SK-N-SH (cell line): ENCODE data around the gene NUP35. TPM values are rescaled to one million over a fixed set of nuclear protein-coding genes. Genes with fewer than 3 reads are reported as not detected.

Source experiments
- CTCF ChIA-PET: fragments of 300-600, 350-600 bp; formaldehyde crosslinking; extraction: SDS; loops from one replicate; lab custom pipeline; 2021; lab: Yijun Ruan, JAX
- POLR2A ChIA-PET: fragments of 350-600 bp; sonication (Branson Sonifier 250); formaldehyde crosslinking; extraction: SDS; loops from one replicate; lab custom pipeline; 2020; ENCODE audit warnings: antibody characterized with exemption, inconsistent platforms; lab: Yijun Ruan, JAX
- DNase-seq: peaks from one replicate; pipeline ENCODE4 v3.0.0; 2012
- H2AFZ ChIP-seq: fragments of 200-600 bp; sonication (generic); 2 replicates; pipeline ENCODE4 v1.8.1; 2016; ENCODE audit warnings: antibody characterized with exemption, mild to moderate bottlenecking, low read depth
- H3F3A ChIP-seq: fragments of 200-600 bp; sonication (generic); replicated peaks from 2 replicates; pipeline ENCODE3; 2016; ENCODE audit warnings: antibody characterized with exemption, mild to moderate bottlenecking; ENCODE audit not compliant: insufficient read depth
- H3K27ac ChIP-seq, 2 experiments: fragments of 200-500 bp in 1 of 2; fragments of 200-600 bp in 1 of 2; sonication (Bioruptor generic) in 1 of 2; sonication (generic), shearing (Covaris generic) in 1 of 2; 2 replicates each; pipeline versions ENCODE4 v1.5.1 to v1.6.1; 2014 to 2016; ENCODE audit warnings: low read depth in 2 of 2, inconsistent platforms in 1 of 2, low read length in 1 of 2, mild to moderate bottlenecking in 1 of 2, mixed read lengths in 1 of 2
- H3K27me3 ChIP-seq: fragments of 200-600 bp; sonication (generic), shearing (Covaris generic); 2 replicates; pipeline ENCODE4 v1.6.1; 2016; ENCODE audit warnings: mixed run types; ENCODE audit not compliant: insufficient read depth
- H3K36me3 ChIP-seq, 2 experiments: fragments of 200-500 bp in 1 of 2; fragments of 200-600 bp in 1 of 2; sonication (Bioruptor generic) in 1 of 2; sonication (generic) in 1 of 2; replicated peaks in 1 of 2; 2 replicates each; pipeline versions ENCODE3 to v1.5.1; 2014 to 2016; ENCODE audit warnings: low read length in 1 of 2, mild to moderate bottlenecking in 1 of 2; ENCODE audit not compliant: insufficient read depth in 2 of 2, control insufficient read depth in 1 of 2
- H3K4me1 ChIP-seq, 2 experiments: fragments of 200-500 bp in 1 of 2; fragments of 200-600 bp in 1 of 2; sonication (Bioruptor generic) in 1 of 2; sonication (generic), shearing (Covaris generic) in 1 of 2; 2 replicates each; pipeline versions ENCODE4 v1.5.1 to v1.6.1; 2014 to 2016; ENCODE audit warnings: low read depth in 1 of 2, low read length in 1 of 2, mixed run types in 1 of 2; ENCODE audit not compliant: insufficient read depth in 2 of 2, control insufficient read depth in 1 of 2
- H3K4me2 ChIP-seq: fragments of 200-600 bp; sonication (generic), shearing (Covaris generic); 2 replicates; pipeline ENCODE4 v1.6.1; 2017; ENCODE audit warnings: mixed run types
- H3K4me3 ChIP-seq, 2 experiments: fragments of 200-500 bp in 1 of 2; fragments of 200-600 bp in 1 of 2; sonication (Bioruptor generic) in 1 of 2; sonication (generic), shearing (Covaris generic) in 1 of 2; 2 replicates each; pipeline versions ENCODE4 v1.5.1 to v1.8.1; 2014 to 2016; ENCODE audit warnings: low read depth in 2 of 2, inconsistent platforms in 1 of 2, low read length in 1 of 2, mild to moderate bottlenecking in 1 of 2, mixed read lengths in 1 of 2, moderate library complexity in 1 of 2
- H3K79me2 ChIP-seq: fragments of 200-600 bp; sonication (generic); 2 replicates; pipeline ENCODE4 v1.8.1; 2017; ENCODE audit warnings: mild to moderate bottlenecking; ENCODE audit not compliant: insufficient read depth
- H3K9ac ChIP-seq: fragments of 200-600 bp; sonication (generic); 2 replicates; pipeline ENCODE4 v1.6.1; 2017; ENCODE audit warnings: mixed run types
- H3K9me2 ChIP-seq: fragments of 200-600 bp; sonication (generic); 2 replicates; pipeline ENCODE4 v1.6.1; 2017; ENCODE audit warnings: mixed run types
- H3K9me3 ChIP-seq: fragments of 200-600 bp; sonication (generic); 2 replicates; pipeline ENCODE4 v1.6.1; 2017; ENCODE audit warnings: mixed run types, mild to moderate bottlenecking, moderate library complexity
- H4K20me1 ChIP-seq: fragments of 200-600 bp; sonication (generic); 2 replicates; pipeline ENCODE4 v1.6.1; 2017; ENCODE audit warnings: mild to moderate bottlenecking, mixed run types; ENCODE audit not compliant: insufficient read depth
- EP300 ChIP-seq, 2 experiments: IDR thresholded peaks; 2 replicates each; pipeline versions ENCODE4 v1.4.0 to v1.6.1; 2012; ENCODE audit warnings: borderline replicate concordance in 1 of 2, low read depth in 1 of 2, low read length in 1 of 2
- EZH2phosphoT487 ChIP-seq: fragments of 200-600 bp; sonication (generic); IDR thresholded peaks from 2 replicates; pipeline ENCODE4 v1.6.1; 2017; ENCODE audit warnings: low read depth, mixed run types, mild to moderate bottlenecking, antibody characterized with exemption, moderate library complexity, borderline replicate concordance
- FOXJ3 ChIP-seq: sonication (generic); formaldehyde crosslinking; IDR thresholded peaks from 2 replicates; pipeline ENCODE4 v1.5.1; 2020; ENCODE audit warnings: mild to moderate bottlenecking, missing genetic modification reagents
- FOXM1 ChIP-seq: IDR thresholded peaks from 2 replicates; pipeline ENCODE4 v1.4.0; 2012; ENCODE audit warnings: low read depth, mild to moderate bottlenecking
- JUND ChIP-seq: IDR thresholded peaks from 2 replicates; pipeline ENCODE4 v1.4.0; 2012
- MXI1 ChIP-seq: IDR thresholded peaks from 2 replicates; pipeline ENCODE4 v1.6.1; 2012; ENCODE audit warnings: mild to moderate bottlenecking, low read depth, low read length, improper control_type of control experiment
- NFIC ChIP-seq: IDR thresholded peaks from 2 replicates; pipeline ENCODE4 v1.4.0; 2012; ENCODE audit warnings: borderline replicate concordance
- NRF1 ChIP-seq: IDR thresholded peaks from 2 replicates; pipeline ENCODE4 v1.6.1; 2012; ENCODE audit warnings: low read depth, mild to moderate bottlenecking, low read length
- POLR2AphosphoS5 ChIP-seq: IDR thresholded peaks from 2 replicates; pipeline ENCODE4 v1.6.1; 2012; ENCODE audit warnings: low read depth, low read length
- RCOR1 ChIP-seq: fragments of 150-350 bp; IDR thresholded peaks from 2 replicates; pipeline ENCODE4 v1.6.1; 2017; ENCODE audit warnings: antibody characterized with exemption, low read length
- RFX5 ChIP-seq: IDR thresholded peaks from 2 replicates; pipeline ENCODE4 v1.6.1; 2012; ENCODE audit warnings: mild to moderate bottlenecking, improper control_type of control experiment, low read length
- RXRA ChIP-seq: IDR thresholded peaks from 2 replicates; pipeline ENCODE4 v1.4.0; 2012; ENCODE audit warnings: low read depth, mild to moderate bottlenecking, borderline replicate concordance
- SMC3 ChIP-seq: IDR thresholded peaks from 2 replicates; pipeline ENCODE4 v1.6.1; 2012; ENCODE audit warnings: low read depth, low read length, improper control_type of control experiment
- TCF12 ChIP-seq: IDR thresholded peaks from 2 replicates; pipeline ENCODE4 v1.4.0; 2012
- YY1 ChIP-seq: IDR thresholded peaks from 2 replicates; pipeline ENCODE4 v1.4.0; 2012; ENCODE audit warnings: low read depth, mild to moderate bottlenecking
- WGBS: methylation state at CpG from one replicate; pipeline ENCODE4 v1.1.6; 2017; ENCODE audit warnings: low lambda C conversion rate; 5-methylcytosine and 5-hydroxymethylcytosine counted together
- polyA plus RNA-seq, 3 experiments: library from polyadenylated mRNA; depleted of rRNA; stranded (reverse); fragments of >200 nt; gene quantifications; 2 replicates each; pipeline ENCODE4 v1.2.3, GENCODE V29; 2012
- TF ChIP-seq, protein P1 (sequence below): fragments of 200-600 bp; sonication (generic); IDR thresholded peaks from 2 replicates; pipeline ENCODE4 v1.6.1; 2017; ENCODE audit warnings: antibody characterized with exemption, mild to moderate bottlenecking, moderate library complexity
- TF ChIP-seq, protein P2 (sequence below): IDR thresholded peaks from 2 replicates; pipeline ENCODE4 v1.6.1; 2012; ENCODE audit warnings: mild to moderate bottlenecking, low read depth, low read length, moderate library complexity
- TF ChIP-seq, protein P3 (sequence below): IDR thresholded peaks from 2 replicates; pipeline ENCODE4 v1.4.0; 2012; ENCODE audit warnings: low read depth, borderline replicate concordance
- TF ChIP-seq, protein P4 (sequence below): IDR thresholded peaks from 2 replicates; pipeline ENCODE4 v1.4.0; 2012; ENCODE audit warnings: low read depth, borderline replicate concordance
- TF ChIP-seq, protein P5 (sequence below): fragments of 150-350 bp; IDR thresholded peaks from 2 replicates; pipeline ENCODE4 v1.6.1; 2017; ENCODE audit warnings: antibody characterized with exemption, low read length, low read depth, borderline replicate concordance

NUP35 gene
- polyA plus RNA-seq, 1 of the 3 experiments (the other 2 are of a cell fraction), result 9.1 TPM

DNA sequence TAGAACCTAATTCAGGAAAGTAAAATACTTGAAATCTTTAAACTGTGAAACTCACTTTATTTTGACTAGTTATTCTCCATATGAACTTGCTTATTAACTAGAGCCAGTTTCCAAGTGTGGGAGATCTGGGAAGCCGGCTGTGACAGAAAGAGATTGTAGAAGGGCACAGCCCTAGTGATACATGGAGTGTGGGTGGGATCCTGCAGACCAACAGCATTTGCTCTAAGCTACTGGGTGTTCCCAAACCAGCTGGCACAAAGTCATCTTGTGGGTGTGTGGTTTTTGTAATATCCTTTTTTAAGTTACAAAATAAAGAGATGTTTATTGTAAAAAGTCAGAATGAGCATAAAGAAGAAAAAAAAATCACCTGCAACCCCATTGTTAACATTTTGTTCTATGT, 42.3 kb upstream of the NUP35 start:
- DNase-seq, result no peak
- POLR2A ChIA-PET, result no interaction called here
- Histone ChIP-seq H3K79me2 (no peaks in the 10 kb centered on the region; the same call in 1 of the 2 replicates), H2AFZ (no peak overlapping the region), H3K36me3 (no peaks in the 10 kb centered on the region), H3K27me3 (no peaks in the 10 kb centered on the region), H3K4me3 (no peak overlapping the region), H3K9me3 (no peaks in the 10 kb centered on the region), H3F3A (peaks cover 4% of the 10 kb centered on the region), H3K9me2 (no peaks in the 10 kb centered on the region), H3K27ac (no peak overlapping the region), H3K4me1 (peaks cover 0 to 2% of the 10 kb centered on the region in 2 experiments; a peak in 2 of 4 replicates), H3K9ac (no peak overlapping the region), H4K20me1 (no peaks in the 10 kb centered on the region), H3K4me2 (no peak overlapping the region)
- TF ChIP-seq EP300 (IDR thresholded peaks at IDR 0.05; ENCODE audit: borderline replicate concordance in 1 of 2, low read depth in 1 of 2, low read length in 1 of 2) (no peak), FOXJ3 (no peak), TCF12 (no peak), SMC3 (no peak), FOXM1 (no peak), POLR2AphosphoS5 (no peak), NRF1 (no peak), JUND (no peak), EZH2phosphoT487 (no peak), RCOR1 (no peak), RFX5 (no peak), YY1 (no peak)
- TF ChIP-seq, protein P1, sequence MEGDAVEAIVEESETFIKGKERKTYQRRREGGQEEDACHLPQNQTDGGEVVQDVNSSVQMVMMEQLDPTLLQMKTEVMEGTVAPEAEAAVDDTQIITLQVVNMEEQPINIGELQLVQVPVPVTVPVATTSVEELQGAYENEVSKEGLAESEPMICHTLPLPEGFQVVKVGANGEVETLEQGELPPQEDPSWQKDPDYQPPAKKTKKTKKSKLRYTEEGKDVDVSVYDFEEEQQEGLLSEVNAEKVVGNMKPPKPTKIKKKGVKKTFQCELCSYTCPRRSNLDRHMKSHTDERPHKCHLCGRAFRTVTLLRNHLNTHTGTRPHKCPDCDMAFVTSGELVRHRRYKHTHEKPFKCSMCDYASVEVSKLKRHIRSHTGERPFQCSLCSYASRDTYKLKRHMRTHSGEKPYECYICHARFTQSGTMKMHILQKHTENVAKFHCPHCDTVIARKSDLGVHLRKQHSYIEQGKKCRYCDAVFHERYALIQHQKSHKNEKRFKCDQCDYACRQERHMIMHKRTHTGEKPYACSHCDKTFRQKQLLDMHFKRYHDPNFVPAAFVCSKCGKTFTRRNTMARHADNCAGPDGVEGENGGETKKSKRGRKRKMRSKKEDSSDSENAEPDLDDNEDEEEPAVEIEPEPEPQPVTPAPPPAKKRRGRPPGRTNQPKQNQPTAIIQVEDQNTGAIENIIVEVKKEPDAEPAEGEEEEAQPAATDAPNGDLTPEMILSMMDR, result no peak
- TF ChIP-seq, protein P2, sequence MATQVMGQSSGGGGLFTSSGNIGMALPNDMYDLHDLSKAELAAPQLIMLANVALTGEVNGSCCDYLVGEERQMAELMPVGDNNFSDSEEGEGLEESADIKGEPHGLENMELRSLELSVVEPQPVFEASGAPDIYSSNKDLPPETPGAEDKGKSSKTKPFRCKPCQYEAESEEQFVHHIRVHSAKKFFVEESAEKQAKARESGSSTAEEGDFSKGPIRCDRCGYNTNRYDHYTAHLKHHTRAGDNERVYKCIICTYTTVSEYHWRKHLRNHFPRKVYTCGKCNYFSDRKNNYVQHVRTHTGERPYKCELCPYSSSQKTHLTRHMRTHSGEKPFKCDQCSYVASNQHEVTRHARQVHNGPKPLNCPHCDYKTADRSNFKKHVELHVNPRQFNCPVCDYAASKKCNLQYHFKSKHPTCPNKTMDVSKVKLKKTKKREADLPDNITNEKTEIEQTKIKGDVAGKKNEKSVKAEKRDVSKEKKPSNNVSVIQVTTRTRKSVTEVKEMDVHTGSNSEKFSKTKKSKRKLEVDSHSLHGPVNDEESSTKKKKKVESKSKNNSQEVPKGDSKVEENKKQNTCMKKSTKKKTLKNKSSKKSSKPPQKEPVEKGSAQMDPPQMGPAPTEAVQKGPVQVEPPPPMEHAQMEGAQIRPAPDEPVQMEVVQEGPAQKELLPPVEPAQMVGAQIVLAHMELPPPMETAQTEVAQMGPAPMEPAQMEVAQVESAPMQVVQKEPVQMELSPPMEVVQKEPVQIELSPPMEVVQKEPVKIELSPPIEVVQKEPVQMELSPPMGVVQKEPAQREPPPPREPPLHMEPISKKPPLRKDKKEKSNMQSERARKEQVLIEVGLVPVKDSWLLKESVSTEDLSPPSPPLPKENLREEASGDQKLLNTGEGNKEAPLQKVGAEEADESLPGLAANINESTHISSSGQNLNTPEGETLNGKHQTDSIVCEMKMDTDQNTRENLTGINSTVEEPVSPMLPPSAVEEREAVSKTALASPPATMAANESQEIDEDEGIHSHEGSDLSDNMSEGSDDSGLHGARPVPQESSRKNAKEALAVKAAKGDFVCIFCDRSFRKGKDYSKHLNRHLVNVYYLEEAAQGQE, result no peak
- WGBS, result 93% methylated on average over 1 of the region's 1 CpG
- CTCF ChIA-PET, result no interaction called here

DNA sequence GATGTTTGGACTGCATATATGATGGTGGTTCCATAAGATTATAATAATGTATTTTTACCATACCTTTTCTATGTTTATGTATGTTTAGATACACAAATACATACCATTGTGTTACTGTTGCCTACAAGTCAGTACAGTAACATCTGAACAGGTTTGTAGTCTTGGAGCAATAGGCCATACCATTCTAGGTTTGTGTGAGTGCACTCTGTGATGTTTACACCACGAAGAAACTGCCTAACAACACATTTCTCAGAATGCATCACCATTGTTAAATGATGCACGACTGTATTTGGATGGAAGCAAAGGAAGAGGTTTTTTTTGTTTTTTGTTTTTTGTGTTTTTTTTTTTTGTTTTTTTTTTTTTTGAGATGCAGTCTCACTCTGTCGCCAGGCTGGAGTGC, 36.2 kb upstream of the NUP35 start:
- POLR2A ChIA-PET, result no interaction called here
- H3K9ac ChIP-seq, result no peak overlapping the region
- H3K4me3 ChIP-seq, result no peak overlapping the region
- no peaks in the 10 kb centered on the region for H3F3A ChIP-seq
- no peaks in the 10 kb centered on the region for H3K9me2 ChIP-seq
- no peaks in the 10 kb centered on the region for H3K4me1 ChIP-seq
- H4K20me1 ChIP-seq, result no peaks in the 10 kb centered on the region
- DNase-seq, result no peak
- H3K36me3 ChIP-seq, result no peaks in the 10 kb centered on the region
- no peak overlapping the region for H2AFZ ChIP-seq
- 76% methylated on average over 3 of the region's 3 CpGs for WGBS
- no peak overlapping the region for H3K4me2 ChIP-seq
- TF ChIP-seq MXI1 (no peak), RXRA (no peak), NFIC (no peak)
- TF ChIP-seq, protein P3, sequence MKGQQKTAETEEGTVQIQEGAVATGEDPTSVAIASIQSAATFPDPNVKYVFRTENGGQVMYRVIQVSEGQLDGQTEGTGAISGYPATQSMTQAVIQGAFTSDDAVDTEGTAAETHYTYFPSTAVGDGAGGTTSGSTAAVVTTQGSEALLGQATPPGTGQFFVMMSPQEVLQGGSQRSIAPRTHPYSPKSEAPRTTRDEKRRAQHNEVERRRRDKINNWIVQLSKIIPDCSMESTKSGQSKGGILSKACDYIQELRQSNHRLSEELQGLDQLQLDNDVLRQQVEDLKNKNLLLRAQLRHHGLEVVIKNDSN, result no peak
- TF ChIP-seq, protein P4, sequence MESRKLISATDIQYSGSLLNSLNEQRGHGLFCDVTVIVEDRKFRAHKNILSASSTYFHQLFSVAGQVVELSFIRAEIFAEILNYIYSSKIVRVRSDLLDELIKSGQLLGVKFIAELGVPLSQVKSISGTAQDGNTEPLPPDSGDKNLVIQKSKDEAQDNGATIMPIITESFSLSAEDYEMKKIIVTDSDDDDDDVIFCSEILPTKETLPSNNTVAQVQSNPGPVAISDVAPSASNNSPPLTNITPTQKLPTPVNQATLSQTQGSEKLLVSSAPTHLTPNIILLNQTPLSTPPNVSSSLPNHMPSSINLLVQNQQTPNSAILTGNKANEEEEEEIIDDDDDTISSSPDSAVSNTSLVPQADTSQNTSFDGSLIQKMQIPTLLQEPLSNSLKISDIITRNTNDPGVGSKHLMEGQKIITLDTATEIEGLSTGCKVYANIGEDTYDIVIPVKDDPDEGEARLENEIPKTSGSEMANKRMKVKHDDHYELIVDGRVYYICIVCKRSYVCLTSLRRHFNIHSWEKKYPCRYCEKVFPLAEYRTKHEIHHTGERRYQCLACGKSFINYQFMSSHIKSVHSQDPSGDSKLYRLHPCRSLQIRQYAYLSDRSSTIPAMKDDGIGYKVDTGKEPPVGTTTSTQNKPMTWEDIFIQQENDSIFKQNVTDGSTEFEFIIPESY, result no peak
- TF ChIP-seq, protein P5, sequence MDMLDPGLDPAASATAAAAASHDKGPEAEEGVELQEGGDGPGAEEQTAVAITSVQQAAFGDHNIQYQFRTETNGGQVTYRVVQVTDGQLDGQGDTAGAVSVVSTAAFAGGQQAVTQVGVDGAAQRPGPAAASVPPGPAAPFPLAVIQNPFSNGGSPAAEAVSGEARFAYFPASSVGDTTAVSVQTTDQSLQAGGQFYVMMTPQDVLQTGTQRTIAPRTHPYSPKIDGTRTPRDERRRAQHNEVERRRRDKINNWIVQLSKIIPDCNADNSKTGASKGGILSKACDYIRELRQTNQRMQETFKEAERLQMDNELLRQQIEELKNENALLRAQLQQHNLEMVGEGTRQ, result no peak
- no peaks in the 10 kb centered on the region for H3K79me2 ChIP-seq
- H3K9me3 ChIP-seq, result no peaks in the 10 kb centered on the region
- CTCF ChIA-PET, result no interaction called here
- no peaks in the 10 kb centered on the region for H3K27me3 ChIP-seq
- no peak overlapping the region for H3K27ac ChIP-seq
